GM12878 (cell line): ENCODE results near the gene DCAF11. TPM values are rescaled to one million over a fixed set of nuclear protein-coding genes. Genes with fewer than 3 reads are reported as not detected.

ENCODE experiments used
- ATAC-seq: fragments of 200-7000 bp; cut with Tn5 transposase; 3 replicates; pipeline ENCODE4 v1.9.1; 2020; ENCODE audit warnings: mild to moderate bottlenecking, moderate library complexity
- BruUV-seq: library from RNA; stranded (reverse); fragments of 400-500 nt; replicated peaks from 2 replicates; lab custom pipeline; 2021; lab: Mats Ljungman, UMichigan
- CTCF ChIA-PET: fragments of 300-600 bp; sonication (Branson Sonifier 250); formaldehyde crosslinking; extraction: SDS; loops from one replicate; lab custom pipeline; 2021; ENCODE audit warnings: inconsistent platforms; lab: Yijun Ruan, JAX
- POLR2A ChIA-PET: fragments of 350-600 bp; formaldehyde crosslinking; extraction: SDS; loops from one replicate; lab custom pipeline; 2021; ENCODE audit warnings: inconsistent platforms; lab: Charles Lee
- RAD21 ChIA-PET: fragments of 300-600 bp; sonication (Branson Sonifier 250); formaldehyde crosslinking; loops from one replicate; lab custom pipeline; 2023; ENCODE audit warnings: antibody characterized with exemption; ENCODE audit not compliant: unreplicated experiment; lab: Charles Lee
- SMC1A ChIA-PET: fragments of 300-600 bp; sonication (Branson Sonifier 250); formaldehyde crosslinking; loops from one replicate; lab custom pipeline; 2023; ENCODE audit not compliant: unreplicated experiment, uncharacterized antibody; lab: Charles Lee
- DNase-seq: peaks from one replicate; pipeline ENCODE4 v3.0.0-alpha.2; 2011; ENCODE audit warnings: low read depth, low spot score
- FAIRE-seq: peaks from 3 replicates; lab custom pipeline; 2011; peaks lifted over from hg19 to GRCh38; lab: Jason Lieb, UNC
- H2AFZ ChIP-seq: 2 replicates; pipeline ENCODE4 v1.6.0; 2011; ENCODE audit warnings: low read depth, low read length, control low read depth; ENCODE audit not compliant: control insufficient read depth
- H3K27ac ChIP-seq: 2 replicates; pipeline ENCODE4 v1.5.1; 2011; ENCODE audit warnings: control low read depth; ENCODE audit not compliant: control insufficient read depth, insufficient read depth
- H3K27me3 ChIP-seq, 2 experiments: replicated peaks in 1 of 2; 2 replicates each; pipeline versions ENCODE4 v1.6.0 to v1.6.1; 2011; ENCODE audit warnings: low read length in 1 of 2; ENCODE audit not compliant: control insufficient read depth in 2 of 2, insufficient read depth in 2 of 2
- H3K36me3 ChIP-seq, 2 experiments: 2 replicates each; pipeline ENCODE4 v1.5.1; 2011; ENCODE audit warnings: low read length in 1 of 2; ENCODE audit not compliant: control insufficient read depth in 2 of 2, insufficient read depth in 2 of 2
- H3K4me1 ChIP-seq: 2 replicates; pipeline ENCODE4 v1.6.1; 2011; ENCODE audit warnings: mild to moderate bottlenecking, low read length, moderate library complexity, mixed read lengths; ENCODE audit not compliant: control insufficient read depth, insufficient read depth
- H3K4me2 ChIP-seq: 2 replicates; pipeline ENCODE4 v1.6.0; 2011; ENCODE audit warnings: control low read depth; ENCODE audit not compliant: control insufficient read depth, insufficient read depth
- H3K4me3 ChIP-seq: fragments of 200-600 bp; sonication (generic); 2 replicates; pipeline ENCODE4 v1.5.1; 2016
- H3K79me2 ChIP-seq: 2 replicates; pipeline ENCODE4 v1.6.0; 2011; ENCODE audit warnings: low read length; ENCODE audit not compliant: control insufficient read depth, insufficient read depth
- H3K9ac ChIP-seq: 2 replicates; pipeline ENCODE4 v1.8.0; 2011; ENCODE audit warnings: low read length, control low read depth, mixed read lengths; ENCODE audit not compliant: control insufficient read depth, insufficient read depth
- H3K9me3 ChIP-seq: replicated peaks from 3 replicates; pipeline ENCODE4 v1.5.1; 2011; ENCODE audit warnings: mild to moderate bottlenecking, low read length; ENCODE audit not compliant: control insufficient read depth, insufficient read depth
- H4K20me1 ChIP-seq: 2 replicates; pipeline ENCODE4 v1.6.0; 2011; ENCODE audit not compliant: control insufficient read depth, insufficient read depth
- BCL3 ChIP-seq: IDR thresholded peaks from 2 replicates; pipeline ENCODE4 v1.6.1; 2011; ENCODE audit warnings: borderline replicate concordance, low read depth, mild to moderate bottlenecking, moderate library complexity, low read length; ENCODE audit not compliant: insufficient read depth, poor library complexity, severe bottlenecking
- KLF5 ChIP-seq: fragments of 450-650 bp; IDR thresholded peaks from 2 replicates; pipeline ENCODE4 v1.6.1; 2014; ENCODE audit warnings: mild to moderate bottlenecking; ENCODE audit not compliant: partially characterized antibody
- NFIC ChIP-seq: IDR thresholded peaks from 2 replicates; pipeline ENCODE4 v1.6.1; 2012; ENCODE audit warnings: low read depth, mild to moderate bottlenecking, inconsistent platforms, low read length, moderate library complexity
- NFXL1 ChIP-seq: fragments of 450-650 bp; IDR thresholded peaks from 2 replicates; pipeline ENCODE4 v1.6.1; 2017; ENCODE audit warnings: antibody characterized with exemption, mild to moderate bottlenecking, borderline replicate concordance
- SRF ChIP-seq, 2 experiments: IDR thresholded peaks; 2 replicates each; pipeline ENCODE4 v1.6.1; 2011; ENCODE audit warnings: low read depth in 2 of 2, low read length in 2 of 2, mild to moderate bottlenecking in 1 of 2, moderate library complexity in 1 of 2
- TCF12 ChIP-seq: IDR thresholded peaks from 2 replicates; pipeline ENCODE4 v1.6.1; 2011; ENCODE audit warnings: low read depth, mild to moderate bottlenecking, low read length
- TCF7 ChIP-seq: IDR thresholded peaks from 2 replicates; pipeline ENCODE4 v1.6.1; 2014; ENCODE audit warnings: antibody characterized with exemption, borderline replicate concordance
- whole genome bisulfite sequencing: methylation state at CpG from one replicate; pipeline ENCODE4 v1.1.6; 2016; ENCODE audit warnings: low lambda C conversion rate; ENCODE audit not compliant: insufficient replicate concordance, insufficient coverage; ENCODE audit errors: missing lambda C conversion rate; 5-methylcytosine and 5-hydroxymethylcytosine counted together
- in situ Hi-C: fragments of 300-500 bp; cut with MboI; formaldehyde crosslinking; loops from 9 replicates; pipeline ENCODE4 v1.14.3; 2018; ENCODE audit warnings: mixed read lengths
- intact Hi-C: fragments of 100-400 bp; cut with micrococcal nuclease; formaldehyde crosslinking; loops from one replicate; pipeline ENCODE4 v1.14.2; 2022; ENCODE audit not compliant: unreplicated experiment
- polyA plus RNA-seq, 11 experiments: library from polyadenylated mRNA; depleted of rRNA in 4 of 11; unstranded in 6 of 11; stranded (reverse) in 5 of 11; fragments of >200 nt; fragmentation: Nextera tagmentation in 4 of 11; fragmentation: Illumina TruSeq in 1 of 11; extraction: Ambion mirVana in 4 of 11; extraction: Trizol in 1 of 11; gene quantifications; 1 replicate in 1 of 11; 2 replicates in 10 of 11; pipeline versions ENCODE4 v1.2.1 to v1.2.3, GENCODE V29; 2011 to 2016; ENCODE audit warnings: inconsistent platforms in 2 of 11, missing spikeins in 2 of 11, low read depth in 1 of 11
- total RNA-seq, 4 experiments: library from RNA; depleted of rRNA in 3 of 4; stranded (reverse); fragments of >200 nt in 3 of 4; fragmentation: Illumina TruSeq in 1 of 4; extraction: Trizol in 1 of 4; gene quantifications; 2 replicates each; pipeline versions ENCODE4 v1.2.1 to v1.2.3, GENCODE V29; 2013 to 2021

The DCAF11 gene
- total and polyA plus RNA-seq, 10 of the 15 experiments (the other 5 are each of a cell fraction or from before 2014, with no cell fraction given) = 13.4 to 91.2 (median 68.7) TPM

DNA sequence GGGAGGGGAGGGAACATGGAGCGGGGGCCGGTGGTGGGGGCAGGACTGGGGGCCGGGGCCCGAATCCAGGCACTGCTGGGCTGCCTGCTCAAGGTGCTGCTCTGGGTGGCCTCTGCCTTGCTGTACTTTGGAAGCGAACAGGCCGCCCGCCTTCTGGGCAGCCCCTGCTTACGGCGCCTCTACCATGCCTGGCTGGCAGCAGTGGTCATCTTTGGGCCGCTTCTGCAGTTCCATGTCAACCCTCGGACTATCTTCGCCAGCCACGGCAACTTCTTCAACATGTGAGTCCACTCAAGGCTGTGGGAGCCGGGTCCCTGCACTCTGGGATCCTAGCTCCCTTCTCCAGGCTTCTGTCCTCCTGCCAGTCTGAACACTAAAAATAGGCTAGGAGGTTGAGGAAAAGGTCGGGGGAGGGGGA lies 17.0 kb downstream of the DCAF11 start:
- Histone ChIP-seq H3K36me3 (no peaks in the 10 kb centered on the region), H3K4me2 (no peak overlapping the region), H3K27me3 (no peaks in the 10 kb centered on the region), H3K4me3 (no peak overlapping the region), H3K4me1 (peaks cover 24% of the 10 kb centered on the region), H3K9ac (no peak overlapping the region), H3K79me2 (peaks cover 9% of the 10 kb centered on the region), H2AFZ (no peak overlapping the region), H4K20me1 (no peaks in the 10 kb centered on the region), H3K27ac (no peak overlapping the region), H3K9me3 (no peaks in the 10 kb centered on the region)
- ChIA-PET SMC1A (interaction anchor here (0.9 kb wide), 1 partner anchor 9 kb away, joined by 4 read pairs; no protein-coding TSS in a partner anchor), CTCF (no interaction called here), POLR2A (interaction anchor here (11.6 kb wide), 1 partner anchor 10 kb away, joined by 276 read pairs; the partner anchor contains the start of genes DCAF11 and NRL), RAD21 (interaction anchor here (1.1 kb wide), 1 partner anchor 17 kb away, joined by 3 read pairs; the partner anchor contains the start of genes DCAF11 and NRL)
- FAIRE-seq = no peak
- ATAC-seq = no peak
- TF ChIP-seq NFXL1 = no peak
- DNase-seq = no peak
- intact Hi-C loops (no loop called here), in situ Hi-C loops (no loop called here)
- BruUV-seq = no TSS peak
- WGBS = 85% methylated on average over 13 of the region's 15 CpGs

DNA sequence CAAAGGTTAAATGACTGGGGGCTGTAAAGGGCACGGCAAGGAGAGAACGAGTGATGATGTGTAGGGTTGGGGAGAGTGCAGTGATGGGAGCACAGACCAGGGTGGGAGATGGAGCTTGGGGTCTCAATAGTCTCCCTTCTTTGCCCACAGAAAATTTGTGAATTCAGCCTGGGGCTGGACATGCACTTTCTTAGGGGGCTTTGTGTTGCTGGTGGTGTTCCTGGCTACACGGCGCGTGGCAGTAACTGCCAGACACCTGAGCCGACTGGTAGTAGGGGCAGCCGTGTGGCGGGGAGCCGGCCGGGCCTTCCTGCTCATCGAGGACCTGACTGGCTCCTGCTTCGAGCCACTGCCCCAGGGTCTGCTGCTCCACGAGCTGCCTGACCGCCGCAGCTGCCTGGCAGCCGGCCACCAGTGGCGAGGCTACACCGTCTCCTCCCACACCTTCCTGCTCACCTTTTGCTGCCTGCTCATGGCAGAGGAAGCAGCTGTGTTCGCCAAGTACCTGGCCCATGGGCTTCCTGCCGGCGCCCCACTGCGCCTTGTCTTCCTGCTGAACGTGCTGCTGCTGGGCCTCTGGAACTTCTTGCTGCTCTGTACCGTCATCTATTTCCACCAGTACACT lies 17.6 kb downstream of the DCAF11 start:
- H3K4me2 ChIP-seq = no peak overlapping the region; the same call in 1 of the 2 replicates

More for the DNA sequence above, 17.6 kb downstream of the DCAF11 start:
- Histone ChIP-seq H3K36me3 (no peaks in the 10 kb centered on the region; a peak in 1 of 4 replicates), H3K27ac (no peak overlapping the region), H3K9me3 (no peaks in the 10 kb centered on the region), H3K4me1 (peaks cover 28% of the 10 kb centered on the region), H3K79me2 (peaks cover 15% of the 10 kb centered on the region), H4K20me1 (no peaks in the 10 kb centered on the region), H2AFZ (no peak overlapping the region), H3K27me3 (no peaks in the 10 kb centered on the region), H3K4me3 (no peak overlapping the region), H3K9ac (no peak overlapping the region)
- in situ Hi-C loops (no loop called here), intact Hi-C loops (no loop called here)
- ATAC-seq (no peak), DNase-seq (no peak), FAIRE-seq (no peak)
- ChIA-PET POLR2A (interaction anchor here (11.6 kb wide), 1 partner anchor 11 kb away, joined by 276 read pairs; the partner anchor contains the start of genes DCAF11 and NRL), SMC1A (interaction anchor here (0.9 kb wide), 2 partner anchors 9 to 18 kb away, joined by 3 to 4 read pairs; no protein-coding TSS in a partner anchor), CTCF (interaction anchor here (1.6 kb wide), 1 partner anchor 41 kb away, joined by 4 read pairs; no protein-coding TSS in a partner anchor), RAD21 (no interaction called here)
- 46% methylated on average over 24 of the region's 24 CpGs for whole genome bisulfite sequencing
- TF ChIP-seq BCL3 (no peak), TCF7 (no peak), KLF5 (no peak), SRF (IDR thresholded peaks at IDR 0.05; ENCODE audit: low read depth in 2 of 2, low read length in 2 of 2) (no peak), TCF12 (0 out of 2 replicates have a peak, but pooled peaks have one; percentile 29), NFIC (no peak)
- no TSS peak for BruUV-seq
